Muscle layer of duodenum (tissue), 2 donors: ENCODE results near the gene MYT1.

Experiments
- H3K27ac ChIP-seq: one replicate; pipeline ENCODE4 v1.7.0; 2013; ENCODE audit warnings: mild to moderate bottlenecking, low read length
- H3K27me3 ChIP-seq: one replicate; pipeline ENCODE4 v1.7.0; 2013; ENCODE audit warnings: low read depth, mild to moderate bottlenecking, control low read depth, low read length
- H3K36me3 ChIP-seq, 2 donors: one replicate each; pipeline ENCODE4 v1.7.0; 2013; ENCODE audit warnings: low read length in 2 of 2, control low read depth in 1 of 2, mild to moderate bottlenecking in 1 of 2; ENCODE audit not compliant: insufficient read depth in 2 of 2, control insufficient read depth in 1 of 2
- H3K4me1 ChIP-seq, 2 donors: one replicate each; pipeline ENCODE4 v1.7.0; 2013; ENCODE audit warnings: low read length in 2 of 2, mild to moderate bottlenecking in 2 of 2, control low read depth in 1 of 2, moderate library complexity in 1 of 2; ENCODE audit not compliant: insufficient read depth in 2 of 2, control insufficient read depth in 1 of 2
- H3K4me3 ChIP-seq, 2 donors: one replicate each; pipeline ENCODE4 v1.7.0; 2013; ENCODE audit warnings: low read length in 2 of 2, low read depth in 1 of 2, mild to moderate bottlenecking in 1 of 2
- H3K9me3 ChIP-seq, 2 donors: one replicate each; pipeline ENCODE4 v1.7.0; 2013; ENCODE audit warnings: low read length in 2 of 2, control low read depth in 1 of 2, mild to moderate bottlenecking in 1 of 2; ENCODE audit not compliant: control insufficient read depth in 1 of 2
- donor health status: healthy.

The MYT1 gene

DNA sequence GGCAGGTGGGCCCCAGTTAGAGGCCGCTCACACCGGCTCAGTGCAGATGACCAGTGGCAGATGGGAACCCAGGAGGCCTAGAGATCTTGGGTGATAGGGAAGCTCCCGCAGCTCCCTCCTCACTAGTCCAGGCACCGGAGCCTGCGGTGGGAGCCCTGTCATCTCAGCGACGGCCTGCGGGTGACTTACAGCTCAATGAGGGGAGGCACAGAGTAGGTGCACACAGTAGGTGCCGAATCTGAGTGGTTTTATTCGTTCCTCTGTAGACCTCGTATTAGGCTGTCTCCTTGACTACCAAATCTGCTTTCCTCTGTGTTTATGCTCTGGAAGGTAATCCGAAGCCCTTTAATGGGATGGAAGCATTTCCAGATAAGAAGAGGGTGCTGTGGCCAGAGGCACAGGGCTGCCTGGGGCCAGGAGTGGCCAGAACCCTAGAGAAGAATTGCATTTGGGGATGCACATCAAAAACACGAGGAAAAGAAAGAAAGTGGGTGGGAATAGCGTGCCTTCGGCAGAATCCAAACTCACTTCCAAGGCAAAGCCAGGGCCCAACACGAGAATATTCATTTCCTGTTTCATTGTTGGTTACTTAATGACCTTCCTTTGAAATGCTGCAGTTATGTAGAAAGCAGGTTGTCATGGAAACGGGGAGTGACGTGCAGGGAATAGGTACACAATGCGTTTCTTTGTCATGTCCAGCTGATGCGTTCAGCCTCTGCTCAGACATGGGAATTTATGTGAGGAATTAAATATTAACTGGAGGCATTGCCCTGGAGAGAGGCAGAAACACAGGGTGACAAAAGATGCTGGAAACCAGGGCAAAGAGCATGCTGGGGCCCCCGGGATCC, 24.7 kb downstream of the MYT1 start:
- H3K4me1 ChIP-seq, result no peaks in the 10 kb centered on the region
- H3K9me3 ChIP-seq, result no peaks in the 10 kb centered on the region
- H3K27me3 ChIP-seq, result peaks cover 5% of the 10 kb centered on the region
- H3K36me3 ChIP-seq, result no peaks in the 10 kb centered on the region
- no peak overlapping the region for H3K4me3 ChIP-seq
- no peak overlapping the region for H3K27ac ChIP-seq

DNA sequence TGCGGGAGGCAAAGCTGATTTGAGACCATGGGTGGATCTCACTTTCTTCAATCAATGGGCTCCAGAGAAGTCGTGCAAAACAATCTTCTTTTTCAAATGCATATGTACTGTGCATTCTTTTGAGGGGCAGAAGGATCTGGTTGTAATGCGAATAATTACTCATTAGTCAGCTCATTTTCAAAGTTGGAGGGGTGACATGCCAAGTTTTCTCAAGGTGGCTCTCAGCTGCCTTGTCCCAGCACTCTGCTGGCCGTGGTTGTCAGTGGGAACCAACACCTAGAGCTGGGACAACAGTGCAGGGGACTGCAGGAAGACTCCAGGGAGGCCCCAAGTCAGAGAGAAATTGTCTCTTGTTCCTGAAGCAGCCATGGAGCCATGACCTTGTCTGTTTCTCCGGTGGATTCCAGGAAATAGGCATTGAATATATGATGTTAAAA, 25.3 kb downstream of the MYT1 start:
- Histone ChIP-seq H3K27ac (no peak overlapping the region), H3K4me1 (no peaks in the 10 kb centered on the region), H3K27me3 (peaks cover 5% of the 10 kb centered on the region), H3K9me3 (no peaks in the 10 kb centered on the region), H3K4me3 (no peak overlapping the region), H3K36me3 (no peaks in the 10 kb centered on the region)

DNA sequence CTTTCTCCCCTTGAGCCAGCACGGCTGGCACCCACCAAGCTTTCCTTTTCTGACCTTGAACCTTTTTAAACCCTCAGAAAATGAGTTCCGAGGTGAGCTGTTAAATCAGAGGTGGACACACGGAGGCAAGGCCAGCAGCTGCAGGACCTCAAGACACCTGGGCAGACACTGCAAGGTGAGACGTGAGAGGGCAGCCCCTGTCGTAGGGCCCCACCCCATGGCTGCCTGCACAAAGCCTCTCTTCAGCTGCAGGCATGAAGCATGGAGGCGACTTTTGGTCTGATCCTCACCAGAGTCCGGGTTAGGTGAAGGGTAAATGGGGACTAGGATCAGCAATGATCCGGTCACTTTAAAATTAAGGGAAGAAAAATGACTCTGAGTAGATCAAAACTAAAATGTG, 25.7 kb downstream of the MYT1 start:
- no peaks in the 10 kb centered on the region for H3K9me3 ChIP-seq
- peaks cover 5% of the 10 kb centered on the region for H3K27me3 ChIP-seq
- no peak overlapping the region for H3K27ac ChIP-seq
- no peak overlapping the region for H3K4me3 ChIP-seq
- no peaks in the 10 kb centered on the region for H3K36me3 ChIP-seq
- no peaks in the 10 kb centered on the region for H3K4me1 ChIP-seq

DNA sequence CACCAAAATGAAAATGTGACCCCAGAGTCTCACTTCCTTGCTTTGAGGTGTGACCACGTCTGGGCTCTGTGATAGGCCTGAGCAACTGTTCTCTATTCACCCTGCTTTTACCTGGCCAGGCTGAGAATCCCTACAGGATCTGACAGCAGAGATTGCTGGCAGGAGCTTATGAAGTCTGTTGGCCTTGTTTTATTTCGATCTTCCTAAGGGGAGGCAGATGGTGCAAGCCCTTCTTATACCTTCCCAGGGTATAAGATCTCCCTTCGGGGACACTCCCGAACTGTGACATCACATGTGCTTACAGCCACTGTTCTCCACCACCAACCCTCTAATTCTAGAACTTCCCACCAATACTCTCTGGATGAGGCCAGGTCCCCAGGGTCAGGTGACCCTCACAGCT, 26.8 kb downstream of the MYT1 start:
- Histone ChIP-seq H3K36me3 (no peaks in the 10 kb centered on the region), H3K27ac (no peak overlapping the region), H3K4me3 (no peak overlapping the region), H3K4me1 (no peaks in the 10 kb centered on the region), H3K27me3 (peaks cover 5% of the 10 kb centered on the region), H3K9me3 (no peaks in the 10 kb centered on the region)

DNA sequence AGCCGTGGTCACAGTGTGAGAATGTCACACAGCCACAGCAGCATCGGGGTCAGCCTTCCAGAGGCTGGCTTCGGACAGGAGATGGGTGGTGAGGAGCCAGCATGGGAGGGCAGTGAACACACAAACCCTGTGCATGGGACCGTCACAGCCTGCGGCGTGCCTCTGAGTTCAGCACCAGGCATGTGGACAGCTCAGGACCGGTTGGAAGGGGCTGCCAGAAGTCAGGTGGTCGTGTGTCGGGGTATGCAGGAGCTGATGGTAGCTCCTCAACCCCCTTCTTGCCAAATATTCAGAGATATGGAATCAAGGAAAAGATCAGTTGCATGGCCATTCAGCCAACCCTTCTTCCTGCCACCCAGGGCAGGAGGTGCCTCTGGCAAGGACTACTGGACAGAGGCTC, 28.2 kb downstream of the MYT1 start:
- no peaks in the 10 kb centered on the region for H3K9me3 ChIP-seq
- H3K27me3 ChIP-seq, result peaks cover 5% of the 10 kb centered on the region

DNA sequence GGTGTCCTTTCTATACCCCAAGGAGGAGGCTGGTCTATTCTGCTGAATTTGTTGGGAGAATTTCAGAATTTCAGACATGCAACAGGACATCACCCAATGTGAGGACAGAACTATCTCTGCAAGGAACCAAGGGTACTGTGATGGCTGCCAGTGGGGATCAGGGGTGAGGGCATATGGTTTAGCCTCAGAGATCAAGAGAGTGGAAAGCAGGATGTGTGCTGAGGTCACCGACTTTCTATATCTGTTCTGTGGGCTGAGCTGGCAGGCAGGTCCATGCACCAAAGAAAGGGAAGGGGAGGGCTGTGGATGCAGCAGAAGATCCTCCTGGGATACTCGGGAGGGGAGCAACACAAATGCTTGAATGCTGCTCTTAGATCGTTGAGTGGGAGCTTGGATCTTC, 28.8 kb downstream of the MYT1 start:
- H3K27me3 ChIP-seq, result peaks cover 8% of the 10 kb centered on the region
- no peaks in the 10 kb centered on the region for H3K9me3 ChIP-seq
- no peak overlapping the region for H3K4me3 ChIP-seq
- H3K27ac ChIP-seq, result no peak overlapping the region
- H3K36me3 ChIP-seq, result no peaks in the 10 kb centered on the region
- H3K4me1 ChIP-seq, result no peaks in the 10 kb centered on the region

More for the DNA sequence above, 28.2 kb downstream of the MYT1 start:
- no peak overlapping the region for H3K27ac ChIP-seq
- no peaks in the 10 kb centered on the region for H3K36me3 ChIP-seq
- no peak overlapping the region for H3K4me3 ChIP-seq
- no peaks in the 10 kb centered on the region for H3K4me1 ChIP-seq

DNA sequence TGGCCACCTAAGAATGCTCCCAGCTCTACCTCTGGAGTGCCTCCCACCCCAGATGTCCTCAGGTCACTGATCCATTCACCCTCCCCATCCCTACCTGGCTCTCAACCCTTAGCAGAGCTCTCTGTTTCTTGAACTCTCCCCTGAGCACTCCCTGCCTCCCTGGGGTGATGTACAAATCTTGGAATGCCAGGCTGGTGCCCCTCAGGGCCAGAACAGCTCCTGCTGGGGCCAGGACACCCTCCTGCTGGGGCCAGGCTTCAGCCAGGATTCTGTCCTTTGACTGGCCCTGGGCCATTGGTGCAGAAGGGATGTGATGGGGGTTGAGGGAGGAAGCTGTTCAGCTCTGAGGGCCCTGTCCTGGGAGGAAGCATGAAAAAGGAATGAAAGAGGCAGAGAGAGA, 30.0 kb downstream of the MYT1 start:
- Histone ChIP-seq H3K36me3 (no peaks in the 10 kb centered on the region), H3K9me3 (no peaks in the 10 kb centered on the region), H3K4me3 (no peak overlapping the region), H3K27ac (no peak overlapping the region), H3K27me3 (peaks cover 8% of the 10 kb centered on the region), H3K4me1 (no peaks in the 10 kb centered on the region)

DNA sequence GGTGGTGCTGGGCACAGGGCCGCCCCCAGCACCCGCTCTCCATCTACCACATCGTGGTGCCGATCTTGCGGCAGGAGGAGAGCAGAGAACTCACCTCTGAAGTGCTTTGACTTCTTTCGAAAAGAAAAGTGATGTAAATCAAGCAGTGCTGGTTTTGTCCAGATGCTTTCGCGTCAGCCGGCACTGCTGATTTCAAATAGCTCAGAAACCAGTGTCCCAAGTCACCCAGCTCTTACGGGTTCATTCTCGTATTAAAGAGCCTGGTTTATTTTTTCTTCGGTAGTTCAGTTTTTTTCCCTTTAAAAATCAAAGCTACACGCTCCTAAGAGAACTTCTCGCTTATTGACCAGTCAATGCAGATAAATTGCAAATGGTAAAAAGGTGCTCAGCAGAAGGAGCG, 32.1 kb downstream of the MYT1 start:
- Histone ChIP-seq H3K27me3 (peaks cover 8% of the 10 kb centered on the region), H3K27ac (no peak overlapping the region), H3K36me3 (no peaks in the 10 kb centered on the region), H3K4me1 (no peaks in the 10 kb centered on the region), H3K4me3 (no peak overlapping the region), H3K9me3 (no peaks in the 10 kb centered on the region)

DNA sequence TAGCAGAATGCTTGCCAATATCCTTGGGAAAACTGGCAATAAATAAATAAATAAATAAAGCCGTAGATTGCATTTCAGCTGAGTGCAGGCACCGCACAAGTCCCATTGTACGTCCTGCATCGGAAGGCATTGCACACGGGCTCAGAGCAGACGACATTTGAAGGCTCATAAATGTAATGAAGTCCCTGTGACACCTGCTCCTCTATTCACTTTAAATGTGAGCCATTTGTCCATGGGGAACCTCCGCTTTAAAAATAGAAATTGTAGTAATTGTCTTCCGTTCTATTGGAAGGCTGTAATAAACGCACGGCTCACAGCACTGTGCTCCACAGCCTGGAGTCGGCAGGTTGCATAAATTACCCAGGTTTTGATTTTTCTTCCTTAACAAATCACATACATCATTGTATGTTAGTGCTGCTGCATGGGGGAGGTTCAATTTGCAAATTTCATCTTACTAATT, 32.6 kb downstream of the MYT1 start:
- H3K27ac ChIP-seq, result no peak overlapping the region
- H3K27me3 ChIP-seq, result peaks cover 8% of the 10 kb centered on the region
- H3K36me3 ChIP-seq, result no peaks in the 10 kb centered on the region
- no peaks in the 10 kb centered on the region for H3K9me3 ChIP-seq
- H3K4me1 ChIP-seq, result no peaks in the 10 kb centered on the region
- no peak overlapping the region for H3K4me3 ChIP-seq

DNA sequence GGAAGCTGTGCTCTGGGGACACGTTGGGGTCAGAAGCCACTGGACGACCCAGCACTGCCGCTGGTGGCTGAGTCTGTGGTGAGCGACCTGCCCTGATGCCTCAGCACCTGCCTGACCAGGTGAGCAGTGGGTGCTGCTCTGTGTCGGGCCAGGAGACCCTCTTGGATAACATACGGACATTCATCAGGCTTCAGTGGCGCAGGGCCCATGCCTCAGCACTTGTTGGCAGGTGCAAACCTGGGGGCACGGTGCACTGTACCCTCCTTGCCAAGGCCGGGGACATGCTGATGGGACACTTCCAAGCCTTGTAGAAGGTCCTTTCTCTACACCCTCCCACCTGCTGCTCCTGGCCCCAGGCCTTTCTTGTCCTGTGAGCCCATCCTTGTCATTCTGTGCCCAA, 34.1 kb downstream of the MYT1 start:
- Histone ChIP-seq H3K4me1 (no peaks in the 10 kb centered on the region), H3K9me3 (no peaks in the 10 kb centered on the region), H3K36me3 (no peaks in the 10 kb centered on the region), H3K27ac (no peak overlapping the region), H3K27me3 (peaks cover 3% of the 10 kb centered on the region), H3K4me3 (no peak overlapping the region)

DNA sequence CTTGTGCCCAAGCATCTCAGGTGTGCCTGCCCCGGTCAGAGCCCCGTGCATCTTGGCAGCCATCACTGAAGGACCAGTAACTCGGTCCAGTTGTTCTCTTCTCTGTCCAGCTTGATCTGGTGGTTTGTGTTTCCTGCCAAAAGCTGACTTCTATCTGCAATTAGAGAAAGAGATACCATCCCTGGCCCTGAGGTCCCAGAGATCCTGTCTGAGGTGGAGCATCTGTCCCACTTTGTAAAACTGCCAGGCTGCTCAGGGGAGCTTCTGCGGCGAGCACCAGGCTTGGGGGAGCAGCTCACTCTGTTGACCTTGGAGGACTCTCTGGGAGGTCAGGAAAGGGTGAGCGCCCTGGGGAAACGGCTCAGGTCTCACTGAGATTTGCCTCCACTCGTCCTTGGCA, 35.1 kb downstream of the MYT1 start:
- Histone ChIP-seq H3K4me1 (no peaks in the 10 kb centered on the region), H3K27me3 (peaks cover 3% of the 10 kb centered on the region), H3K36me3 (no peaks in the 10 kb centered on the region), H3K9me3 (no peaks in the 10 kb centered on the region), H3K27ac (no peak overlapping the region), H3K4me3 (no peak overlapping the region)

DNA sequence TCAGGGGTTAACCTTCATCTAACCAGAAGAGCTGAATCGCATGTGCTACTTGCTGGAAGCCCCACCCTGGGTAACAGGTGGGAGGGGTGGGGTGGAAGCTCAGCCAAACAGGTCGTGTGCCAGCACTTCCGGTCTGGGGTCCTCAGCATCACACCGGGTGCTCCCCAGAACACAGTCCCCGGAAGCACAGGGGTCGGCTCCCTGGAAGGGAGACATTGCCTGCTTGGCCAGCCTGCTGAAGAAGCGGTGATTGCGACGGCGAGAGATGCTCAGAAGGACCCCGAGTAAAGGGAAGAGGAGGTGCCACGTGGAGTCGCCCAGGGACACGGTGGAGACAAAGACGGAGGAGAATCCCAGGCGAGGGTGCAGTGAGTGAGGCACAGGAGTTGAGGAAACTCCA, 36.5 kb downstream of the MYT1 start:
- no peak overlapping the region for H3K4me3 ChIP-seq
- no peak overlapping the region for H3K27ac ChIP-seq
- no peaks in the 10 kb centered on the region for H3K4me1 ChIP-seq
- peaks cover 3% of the 10 kb centered on the region for H3K27me3 ChIP-seq
- H3K9me3 ChIP-seq, result no peaks in the 10 kb centered on the region
- no peaks in the 10 kb centered on the region for H3K36me3 ChIP-seq
